HUES48 (cell line): ENCODE measurements around the gene ST6GALNAC5.
"Not testable (repeated sequence)": the region's sequence is repeated elsewhere in the genome, so short reads cannot be mapped to it uniquely, and the experiment has no call there.

Source experiments
- H3K27ac ChIP-seq: one replicate; pipeline ENCODE4 v1.7.0; 2013; ENCODE audit warnings: low read depth, low read length, inconsistent platforms
- H3K27me3 ChIP-seq: 2 replicates; pipeline ENCODE4 v1.6.1; 2013; ENCODE audit warnings: mild to moderate bottlenecking, low read length; ENCODE audit not compliant: control insufficient read depth, insufficient read depth
- H3K36me3 ChIP-seq: 2 replicates; pipeline ENCODE4 v1.6.1; 2013; ENCODE audit warnings: low read length; ENCODE audit not compliant: control insufficient read depth, insufficient read depth
- H3K4me1 ChIP-seq: 2 replicates; pipeline ENCODE4 v1.6.1; 2013; ENCODE audit warnings: mild to moderate bottlenecking, low read length; ENCODE audit not compliant: control insufficient read depth, insufficient read depth
- H3K4me3 ChIP-seq: 2 replicates; pipeline ENCODE4 v1.5.1; 2013; ENCODE audit warnings: mild to moderate bottlenecking, low read depth, low read length
- H3K9ac ChIP-seq: 2 replicates; pipeline ENCODE4 v1.6.1; 2013; ENCODE audit warnings: mild to moderate bottlenecking, low read depth, low read length, moderate library complexity
- H3K9me3 ChIP-seq: 2 replicates; pipeline ENCODE4 v1.6.1; 2013; ENCODE audit warnings: low read length; ENCODE audit not compliant: control insufficient read depth, insufficient read depth

Gene ST6GALNAC5

GRCh38 chr1:76867342-76868130, at the start of gene ST6GALNAC5:
Gene ST6GALNAC5, plus strand, starts transcription at chr1:76867480.
- H3K27ac ChIP-seq: no peak within 1 kb of the TSS
- H3K4me1 ChIP-seq: peaks cover 14% of the 10 kb centered on the region; the same call in 1 of the 2 replicates
- peak within 1 kb of the TSS; percentile 36; the same call in 1 of the 2 replicates for H3K9ac ChIP-seq
- no peaks in the 10 kb centered on the region for H3K36me3 ChIP-seq
- H3K4me3 ChIP-seq: peak within 1 kb of the TSS; percentile 80
- H3K9me3 ChIP-seq: no peaks in the 10 kb centered on the region
- peaks cover 44% of the 10 kb centered on the region for H3K27me3 ChIP-seq

DNA sequence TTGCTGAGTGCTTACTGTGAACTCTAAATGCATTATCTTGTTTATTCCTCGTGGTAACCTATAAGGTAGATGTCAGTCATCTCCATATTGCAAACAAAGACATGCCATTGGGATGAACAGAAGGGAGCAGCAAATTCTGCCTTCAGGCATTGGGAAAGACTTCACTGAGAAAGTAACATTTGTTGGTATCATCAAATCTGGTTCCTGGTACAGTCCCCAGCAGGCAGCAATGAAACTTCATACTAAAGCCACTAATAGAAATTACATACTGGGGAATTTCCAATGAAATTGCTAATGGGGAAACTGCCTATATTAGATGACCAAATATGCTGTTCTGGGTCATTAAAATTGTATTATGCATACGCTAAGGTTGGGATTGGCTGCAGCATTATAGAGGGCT, 47.3 kb upstream of the ST6GALNAC5 start:
- H3K27ac ChIP-seq: no peak overlapping the region
- H3K27me3 ChIP-seq: no peaks in the 10 kb centered on the region
- H3K36me3 ChIP-seq: no peaks in the 10 kb centered on the region
- no peak overlapping the region for H3K4me3 ChIP-seq
- no peaks in the 10 kb centered on the region for H3K9me3 ChIP-seq
- no peaks in the 10 kb centered on the region for H3K4me1 ChIP-seq
- no peak overlapping the region for H3K9ac ChIP-seq

GRCh38 chr1:76822961-76823360, 44.3 kb upstream of the ST6GALNAC5 start:
- not testable (repeated sequence) for H3K4me1 ChIP-seq, H3K4me3 ChIP-seq, H3K27ac ChIP-seq, H3K9me3 ChIP-seq, H3K36me3 ChIP-seq, H3K9ac ChIP-seq, H3K27me3 ChIP-seq

GRCh38 chr1:76824106-76824505, 43.2 kb upstream of the ST6GALNAC5 start:
- no peaks in the 10 kb centered on the region for H3K9me3 ChIP-seq
- H3K4me3 ChIP-seq: no peak overlapping the region
- H3K27me3 ChIP-seq: no peaks in the 10 kb centered on the region
- no peak overlapping the region for H3K9ac ChIP-seq
- H3K27ac ChIP-seq: no peak overlapping the region
- no peaks in the 10 kb centered on the region for H3K4me1 ChIP-seq
- H3K36me3 ChIP-seq: no peaks in the 10 kb centered on the region

DNA sequence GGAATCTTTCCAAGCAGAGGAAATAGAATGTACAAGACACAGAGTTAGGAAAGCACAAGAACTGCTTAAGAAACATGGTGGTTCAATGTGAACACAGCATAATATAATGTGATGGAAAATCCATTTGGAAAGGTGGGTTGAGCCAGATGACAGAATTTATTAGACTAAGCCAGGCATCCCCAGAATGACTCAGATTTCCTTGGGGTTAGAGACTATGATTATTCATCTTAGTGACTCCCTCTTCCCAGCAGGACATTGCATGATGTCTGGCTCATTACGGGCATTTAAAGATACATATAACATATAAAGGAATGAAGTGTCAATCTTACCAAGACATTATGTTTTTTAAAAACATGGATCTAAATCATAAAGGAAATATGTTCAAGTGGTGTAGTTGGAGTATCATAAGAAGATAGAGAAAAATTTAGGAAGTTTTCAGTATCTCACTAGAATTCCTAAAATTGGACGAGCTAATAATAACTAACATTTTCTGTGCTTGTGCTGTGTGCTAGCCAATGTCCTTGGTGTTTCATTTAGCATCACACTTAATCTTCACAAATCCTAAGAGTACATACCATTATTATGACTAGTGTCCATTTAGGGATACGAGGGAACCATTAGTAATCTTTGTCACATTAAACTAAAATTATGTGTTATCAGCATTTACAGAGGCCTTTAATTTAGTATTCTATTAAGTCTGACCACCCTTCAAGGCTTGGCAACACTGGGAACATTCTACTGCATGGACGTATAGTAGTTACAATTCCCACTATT, 41.0 kb upstream of the ST6GALNAC5 start:
- H3K36me3 ChIP-seq: no peaks in the 10 kb centered on the region
- no peaks in the 10 kb centered on the region for H3K9me3 ChIP-seq
- no peaks in the 10 kb centered on the region for H3K4me1 ChIP-seq
- no peak overlapping the region for H3K27ac ChIP-seq
- no peak overlapping the region for H3K4me3 ChIP-seq
- no peaks in the 10 kb centered on the region for H3K27me3 ChIP-seq
- no peak overlapping the region for H3K9ac ChIP-seq

- no peaks in the 10 kb centered on the region for H3K36me3 ChIP-seq
- H3K9me3 ChIP-seq: no peaks in the 10 kb centered on the region
- no peak overlapping the region for H3K27ac ChIP-seq
- H3K4me1 ChIP-seq: no peaks in the 10 kb centered on the region
- H3K27me3 ChIP-seq: no peaks in the 10 kb centered on the region
- no peak overlapping the region for H3K9ac ChIP-seq
- H3K4me3 ChIP-seq: no peak overlapping the region
Measured at GRCh38 chr1:76827066-76827465, 40.2 kb upstream of the ST6GALNAC5 start.

GRCh38 chr1:76830373-76830772, 36.9 kb upstream of the ST6GALNAC5 start:
- no peak overlapping the region for H3K27ac ChIP-seq
- H3K9ac ChIP-seq: no peak overlapping the region
- no peaks in the 10 kb centered on the region for H3K27me3 ChIP-seq
- H3K4me3 ChIP-seq: no peak overlapping the region
- H3K36me3 ChIP-seq: no peaks in the 10 kb centered on the region
- no peaks in the 10 kb centered on the region for H3K4me1 ChIP-seq
- H3K9me3 ChIP-seq: no peaks in the 10 kb centered on the region

- H3K4me1 ChIP-seq: no peaks in the 10 kb centered on the region
- H3K27me3 ChIP-seq: no peaks in the 10 kb centered on the region
- no peak overlapping the region for H3K9ac ChIP-seq
- H3K27ac ChIP-seq: no peak overlapping the region
- H3K36me3 ChIP-seq: no peaks in the 10 kb centered on the region
- no peaks in the 10 kb centered on the region for H3K9me3 ChIP-seq
- no peak overlapping the region for H3K4me3 ChIP-seq
Measured at GRCh38 chr1:76832521-76832920, 34.8 kb upstream of the ST6GALNAC5 start.

- H3K4me3 ChIP-seq: no peak overlapping the region
- H3K27me3 ChIP-seq: no peaks in the 10 kb centered on the region
- no peak overlapping the region for H3K9ac ChIP-seq
- H3K36me3 ChIP-seq: no peaks in the 10 kb centered on the region
- H3K4me1 ChIP-seq: no peaks in the 10 kb centered on the region
- no peak overlapping the region for H3K27ac ChIP-seq
- H3K9me3 ChIP-seq: no peaks in the 10 kb centered on the region
Measured at GRCh38 chr1:76833151-76833550, 34.1 kb upstream of the ST6GALNAC5 start.

DNA sequence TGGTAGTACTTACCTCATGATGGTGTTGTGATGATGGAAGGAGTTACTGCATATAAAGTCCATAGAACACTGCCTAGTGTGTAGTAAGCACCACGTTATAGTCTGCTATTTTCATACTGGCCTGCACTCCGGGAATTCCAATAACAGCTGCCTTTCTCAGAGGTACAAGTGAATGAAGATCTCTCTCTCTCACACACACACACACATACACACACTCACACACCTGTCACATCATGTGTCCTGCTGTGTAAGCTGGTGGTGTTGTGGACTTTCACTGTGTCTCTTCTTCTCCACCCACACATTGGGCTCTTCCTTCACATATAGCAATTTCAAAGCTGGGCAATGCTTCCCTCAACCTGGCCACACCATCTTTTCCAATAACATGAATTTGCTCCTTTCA, 33.4 kb upstream of the ST6GALNAC5 start:
- H3K27ac ChIP-seq: no peak overlapping the region
- H3K9me3 ChIP-seq: no peaks in the 10 kb centered on the region
- H3K4me3 ChIP-seq: no peak overlapping the region
- H3K27me3 ChIP-seq: no peaks in the 10 kb centered on the region
- H3K36me3 ChIP-seq: no peaks in the 10 kb centered on the region
- no peaks in the 10 kb centered on the region for H3K4me1 ChIP-seq
- H3K9ac ChIP-seq: no peak overlapping the region

DNA sequence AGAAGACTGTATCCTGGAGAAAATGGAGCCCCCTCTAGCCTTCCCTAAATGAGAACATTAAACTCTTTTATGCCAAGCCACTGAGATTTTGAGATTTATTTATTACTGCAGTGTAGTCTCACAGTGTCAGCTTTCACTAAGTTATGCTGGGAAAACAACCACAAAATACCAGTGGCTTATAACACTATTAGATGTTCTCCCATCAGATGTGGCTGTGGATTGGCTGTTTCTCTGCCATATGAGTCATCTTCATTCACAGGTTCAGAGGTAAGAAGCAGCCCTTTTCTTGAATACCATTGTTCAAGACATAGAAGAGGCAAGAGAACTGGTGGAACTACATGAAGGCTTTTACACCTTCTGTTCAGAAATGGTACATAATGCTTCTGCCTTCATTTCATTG, 32.1 kb upstream of the ST6GALNAC5 start:
- H3K4me1 ChIP-seq: no peaks in the 10 kb centered on the region
- no peaks in the 10 kb centered on the region for H3K27me3 ChIP-seq
- H3K27ac ChIP-seq: no peak overlapping the region
- no peaks in the 10 kb centered on the region for H3K36me3 ChIP-seq
- H3K9me3 ChIP-seq: no peaks in the 10 kb centered on the region
- no peak overlapping the region for H3K4me3 ChIP-seq
- H3K9ac ChIP-seq: no peak overlapping the region
